DMS 273 treated with DMSO at 0.1 percent for 48 hours (cell line): Measurements from ENCODE around the gene EPHA8.

Experiments used
- DNase-seq: peaks from one replicate; lab custom pipeline; 2025; lab: John Stamatoyannopoulos, UW

Gene EPHA8

DNA sequence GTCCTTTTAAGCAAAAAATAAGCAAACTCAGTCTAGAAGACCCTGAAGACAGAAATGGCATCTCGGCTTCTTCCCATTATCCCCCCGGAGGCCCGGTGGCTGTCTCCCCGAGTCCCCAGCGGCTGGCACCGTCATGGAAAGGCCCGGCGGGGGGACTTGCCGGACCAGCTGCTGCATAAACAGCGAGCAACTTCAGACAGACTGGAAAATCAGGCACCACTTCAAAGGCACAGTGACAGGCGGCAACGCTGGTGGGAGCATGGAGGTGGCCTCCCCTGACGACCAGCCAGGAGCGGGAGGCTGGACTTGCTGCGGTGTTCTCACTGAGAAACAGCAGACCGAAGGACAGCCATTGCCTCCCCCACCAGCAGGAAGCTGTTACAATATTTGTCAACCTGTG, 54.8 kb downstream of the EPHA8 start:
- no peak for DNase-seq

GRCh38 chr1:22619252-22619651, 56.0 kb downstream of the EPHA8 start:
- DNase-seq: no peak

- DNase-seq: no peak
Measured at GRCh38 chr1:22619798-22620197, 56.5 kb downstream of the EPHA8 start.

- DNase-seq: no peak
Measured at GRCh38 chr1:22621761-22622160, 58.5 kb downstream of the EPHA8 start.

DNA sequence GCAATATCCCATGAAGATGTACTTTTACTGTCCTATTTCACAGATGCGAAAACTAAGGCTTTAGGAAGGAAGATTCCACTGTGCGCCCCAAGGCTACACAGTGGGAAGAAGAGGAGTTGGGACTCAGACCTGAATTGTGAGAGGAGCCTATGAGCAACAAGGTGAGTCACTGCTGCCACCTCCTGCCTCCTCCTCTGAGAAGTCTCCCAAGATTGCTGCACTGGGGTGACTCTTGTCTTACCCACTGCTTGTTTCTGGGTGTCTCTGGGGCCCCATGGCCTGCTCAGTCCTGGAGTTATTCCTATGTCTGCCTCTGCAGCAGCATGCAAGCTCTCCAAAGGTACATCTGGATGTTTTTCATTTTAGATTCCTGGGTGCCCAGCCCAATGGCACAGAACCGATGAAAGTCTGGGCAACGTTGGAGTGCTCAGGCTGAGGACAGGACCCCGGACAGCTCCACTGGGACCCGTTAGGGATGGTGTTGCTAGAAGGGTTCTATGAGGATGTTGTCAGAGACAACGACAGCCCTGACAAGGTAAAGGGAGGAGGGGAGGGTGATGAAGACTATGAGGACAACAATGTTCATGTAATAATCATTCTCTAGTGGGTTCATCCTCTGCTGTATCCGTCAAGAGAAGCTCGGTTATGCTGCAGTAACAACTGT, 62.1 kb downstream of the EPHA8 start:
- DNase-seq: no peak

DNA sequence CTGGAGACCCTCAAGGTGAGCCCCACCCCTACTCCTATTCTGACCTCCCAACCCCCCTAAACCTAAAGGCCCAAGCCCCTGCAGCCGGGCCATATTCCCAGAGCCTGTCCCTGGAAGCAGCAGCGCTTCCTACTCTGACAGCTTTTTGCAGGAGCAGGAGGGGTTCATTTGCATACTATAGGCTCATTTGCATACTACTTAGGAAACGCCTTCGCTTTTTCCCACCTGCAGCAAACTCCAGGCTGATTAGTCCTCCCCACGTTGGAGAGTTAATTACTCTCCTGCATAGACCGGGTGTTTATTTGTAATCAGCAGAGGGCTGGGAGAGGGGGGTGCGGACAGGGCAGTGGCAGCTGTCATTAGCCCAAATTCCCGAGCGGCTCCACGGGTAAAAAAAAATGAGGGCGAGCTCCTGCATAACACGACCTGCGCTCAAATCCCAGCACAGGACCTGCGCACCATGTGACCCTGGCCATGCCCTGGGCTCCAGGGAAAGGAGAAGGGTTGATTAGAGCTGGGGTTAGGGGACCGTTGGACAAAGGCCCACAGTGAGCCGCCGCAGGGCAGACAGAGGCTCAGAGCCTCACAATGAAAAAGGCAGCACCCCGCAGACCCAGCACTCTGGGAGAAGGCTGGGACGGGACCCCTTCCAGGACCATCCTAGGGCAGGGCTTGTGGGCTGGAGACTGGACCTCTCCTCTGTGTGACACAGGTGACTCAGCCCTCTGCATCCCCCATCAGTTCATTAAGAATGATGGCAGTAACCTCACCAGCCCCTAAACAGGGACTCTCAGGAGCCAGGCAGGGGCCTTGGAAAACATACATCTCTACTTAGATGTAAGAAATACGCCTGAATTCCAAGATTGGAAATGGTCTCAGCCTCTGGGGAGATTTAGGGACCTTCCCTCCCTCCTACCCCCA, 63.2 kb downstream of the EPHA8 start:
- no peak for DNase-seq

DNA sequence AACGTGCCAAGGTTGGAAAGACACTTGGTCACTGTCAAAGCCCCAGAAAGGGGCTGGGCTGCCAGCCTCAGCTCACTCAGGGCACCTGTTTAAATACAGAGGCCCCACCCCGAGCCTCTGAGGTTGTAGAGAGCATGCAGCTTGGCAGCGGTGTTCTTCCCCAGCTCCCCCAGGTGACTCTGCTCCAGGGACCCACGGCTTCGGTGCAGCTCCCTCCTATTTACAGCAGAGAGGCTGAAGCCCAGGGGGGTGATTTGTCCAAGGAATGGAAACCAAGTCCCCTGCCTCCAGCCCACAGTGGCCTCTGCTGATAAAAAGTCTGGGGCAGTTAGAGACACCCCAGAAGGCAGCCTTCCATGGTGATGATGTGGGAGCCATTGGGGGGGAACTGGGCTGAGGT, 64.0 kb downstream of the EPHA8 start:
- DNase-seq: no peak

DNA sequence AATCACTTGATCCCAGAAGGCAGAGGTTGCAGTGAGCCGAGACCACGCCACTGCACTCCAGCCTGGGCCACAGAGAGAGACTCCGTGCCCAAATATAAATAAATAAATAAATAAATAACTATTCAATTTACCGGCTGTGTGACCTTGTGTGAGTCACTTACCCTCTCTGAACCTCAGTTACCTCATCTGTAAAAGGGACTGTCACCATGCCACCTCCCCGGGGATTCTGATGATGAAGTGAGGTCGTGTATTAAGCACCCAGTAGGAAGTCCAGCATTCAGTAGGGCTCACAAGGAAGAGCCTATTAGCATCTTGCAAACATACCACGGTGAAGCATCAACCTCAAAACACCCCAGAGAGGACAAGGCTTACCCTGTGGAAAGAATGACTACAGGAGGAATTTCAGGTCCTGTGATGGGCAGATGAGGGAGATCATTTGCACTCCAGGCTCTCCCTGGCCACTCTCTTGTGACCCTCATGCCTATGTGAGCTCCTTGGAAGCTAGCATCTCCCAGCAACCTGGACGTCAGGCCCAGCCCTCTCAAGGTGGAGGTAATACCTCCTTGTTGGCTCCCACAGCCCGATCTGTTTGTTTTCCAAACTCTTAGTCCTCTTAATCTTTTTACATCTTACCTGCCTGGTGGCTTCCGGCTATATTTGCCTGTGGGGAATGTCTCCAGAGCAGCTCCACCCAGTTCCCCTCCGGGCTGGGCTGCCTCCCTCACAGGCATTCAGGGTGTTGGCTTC, 65.6 kb downstream of the EPHA8 start:
- no peak for DNase-seq

DNA sequence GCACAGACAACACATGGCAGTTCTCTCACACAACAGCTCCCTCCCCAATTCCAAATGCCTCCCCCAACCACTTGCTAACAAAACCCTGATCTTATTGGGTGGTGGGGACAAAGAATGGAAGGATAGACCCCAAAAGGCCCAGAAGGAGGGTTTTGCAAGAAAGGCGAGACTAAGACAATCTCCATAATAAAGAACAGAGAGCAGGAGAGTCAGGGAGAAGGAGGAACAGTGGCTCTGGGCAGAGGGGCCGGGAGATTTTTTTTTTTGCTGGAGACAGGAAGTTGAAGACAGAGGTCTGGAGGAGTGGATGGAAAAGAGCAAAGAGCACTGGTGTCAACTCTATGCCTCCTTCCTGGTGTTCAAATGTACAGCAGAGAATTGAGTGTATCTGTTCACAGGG, 66.6 kb downstream of the EPHA8 start:
- DNase-seq: no peak

- no peak for DNase-seq
Measured at GRCh38 chr1:22633697-22634463, 70.6 kb downstream of the EPHA8 start.

DNA sequence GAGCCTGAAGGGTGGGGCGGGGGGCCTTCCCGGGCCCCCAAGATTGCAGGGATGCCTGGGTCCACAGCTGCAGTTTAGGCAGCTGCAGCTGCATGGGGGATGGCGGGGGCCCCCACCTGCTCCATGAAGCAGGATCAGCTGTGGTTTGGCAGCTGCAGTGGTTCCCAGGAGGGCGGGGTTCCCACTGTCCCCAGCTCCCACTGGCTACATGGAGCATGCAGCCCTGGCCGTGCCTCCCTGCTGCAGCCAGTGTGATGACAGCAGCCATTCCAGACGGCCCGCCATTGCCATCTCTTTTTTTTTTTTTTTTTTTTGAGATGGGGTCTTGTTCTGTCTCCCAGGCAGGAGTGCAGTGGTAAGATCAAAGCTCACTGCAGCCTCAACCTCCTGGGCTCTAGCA, 72.1 kb downstream of the EPHA8 start:
- DNase-seq: no peak

DNA sequence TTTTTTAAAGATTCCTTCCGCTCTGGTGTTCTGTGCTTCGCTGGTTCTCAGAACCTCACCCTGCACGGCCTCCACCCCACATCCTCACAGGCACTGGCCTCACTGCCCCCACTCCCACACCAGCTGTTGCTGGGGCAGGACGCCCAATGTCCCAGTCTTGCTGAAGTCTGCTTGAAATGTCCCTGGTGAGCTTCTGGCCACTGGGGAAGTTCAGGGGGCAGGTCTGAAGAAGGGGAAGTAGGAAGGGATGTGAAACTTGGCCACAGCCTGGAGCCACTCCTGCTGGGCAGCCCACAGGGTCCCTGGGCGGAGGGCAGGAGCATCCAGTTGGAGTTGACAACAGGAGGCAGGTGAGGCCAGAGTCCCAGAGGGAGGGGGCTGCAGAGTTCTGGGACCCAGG, 73.1 kb downstream of the EPHA8 start, which contains the start of gene C1QA:
Gene C1QA, plus strand, starts transcription at position 276 of the 400 bp plus-strand sequence. CDS start 989 bp downstream, outside the sequence.
- DNase-seq: no peak

DNA sequence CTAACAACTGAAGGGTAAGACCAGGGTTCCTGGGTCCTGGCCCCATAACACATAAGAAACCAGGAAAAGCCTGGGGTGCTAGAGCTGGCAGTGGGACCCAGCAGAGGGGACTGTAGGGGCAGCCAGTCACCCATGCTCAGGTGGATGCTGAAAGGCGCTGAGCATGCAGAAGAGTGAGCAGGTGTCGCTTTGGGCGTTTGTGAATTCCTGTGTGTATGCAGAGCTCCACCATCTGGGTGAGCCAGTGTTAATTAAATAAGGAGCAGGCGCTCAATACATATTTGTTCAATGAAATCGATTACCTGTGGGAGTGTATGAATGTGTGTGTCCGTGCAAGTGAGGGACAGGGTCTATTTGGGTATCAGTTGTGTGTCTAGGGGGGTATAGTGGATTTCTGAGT, 73.6 kb downstream of the EPHA8 start:
- no peak for DNase-seq

DNA sequence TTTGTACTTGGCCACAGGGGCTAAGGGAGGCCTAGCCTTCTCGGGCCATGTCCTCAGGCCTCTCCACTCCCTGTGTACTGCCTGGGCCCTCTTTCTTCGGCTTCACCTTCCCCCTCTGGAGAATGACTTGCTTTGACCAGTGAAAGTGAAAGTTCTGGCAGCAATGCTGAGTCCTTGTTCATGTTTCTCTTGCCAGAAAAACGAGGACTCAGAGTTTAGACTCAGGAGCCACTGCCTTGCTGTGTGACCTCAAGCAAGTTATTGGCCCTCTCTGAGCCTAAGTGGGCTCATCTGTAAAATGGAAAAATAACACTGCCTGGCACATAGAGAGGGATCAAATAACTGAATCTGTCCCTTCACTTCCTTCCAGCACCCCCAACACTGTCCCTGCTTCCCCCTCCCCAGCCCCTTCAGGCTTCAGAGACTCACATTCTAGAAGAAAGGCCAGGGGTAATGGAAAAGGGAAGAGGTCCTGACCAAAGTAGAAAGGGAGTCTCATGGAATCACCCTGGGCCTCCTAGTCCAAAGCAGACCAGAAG, 74.7 kb downstream of the EPHA8 start:
- DNase-seq: no peak

DNA sequence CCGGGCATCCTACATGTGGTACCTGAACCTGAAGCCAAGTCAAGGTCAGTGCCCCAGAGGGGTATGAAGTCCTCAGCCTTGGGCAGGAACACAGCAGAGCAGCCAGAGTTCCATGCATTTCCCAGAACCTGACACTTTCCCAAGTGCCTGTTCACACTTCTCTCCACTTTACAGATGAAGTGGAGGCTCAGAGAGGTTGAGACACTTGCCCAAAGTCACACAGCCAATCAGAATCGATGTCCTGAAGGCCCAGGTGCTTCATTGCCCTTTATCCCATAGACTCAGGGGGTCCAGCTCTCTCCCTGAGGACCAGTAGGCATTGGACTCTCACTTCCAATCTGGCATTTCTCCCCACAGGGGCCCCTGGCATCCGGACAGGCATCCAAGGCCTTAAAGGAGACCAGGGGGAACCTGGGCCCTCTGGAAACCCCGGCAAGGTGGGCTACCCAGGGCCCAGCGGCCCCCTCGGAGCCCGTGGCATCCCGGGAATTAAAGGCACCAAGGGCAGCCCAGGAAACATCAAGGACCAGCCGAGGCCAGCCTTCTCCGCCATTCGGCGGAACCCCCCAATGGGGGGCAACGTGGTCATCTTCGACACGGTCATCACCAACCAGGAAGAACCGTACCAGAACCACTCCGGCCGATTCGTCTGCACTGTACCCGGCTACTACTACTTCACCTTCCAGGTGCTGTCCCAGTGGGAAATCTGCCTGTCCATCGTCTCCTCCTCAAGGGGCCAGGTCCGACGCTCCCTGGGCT, 75.4 kb downstream of the EPHA8 start:
- DNase-seq: no peak

GRCh38 chr1:22639286-22639685, 76.0 kb downstream of the EPHA8 start:
- DNase-seq: peak; percentile 25

GRCh38 chr1:22641247-22641646, 78.0 kb downstream of the EPHA8 start:
- DNase-seq: no peak

DNA sequence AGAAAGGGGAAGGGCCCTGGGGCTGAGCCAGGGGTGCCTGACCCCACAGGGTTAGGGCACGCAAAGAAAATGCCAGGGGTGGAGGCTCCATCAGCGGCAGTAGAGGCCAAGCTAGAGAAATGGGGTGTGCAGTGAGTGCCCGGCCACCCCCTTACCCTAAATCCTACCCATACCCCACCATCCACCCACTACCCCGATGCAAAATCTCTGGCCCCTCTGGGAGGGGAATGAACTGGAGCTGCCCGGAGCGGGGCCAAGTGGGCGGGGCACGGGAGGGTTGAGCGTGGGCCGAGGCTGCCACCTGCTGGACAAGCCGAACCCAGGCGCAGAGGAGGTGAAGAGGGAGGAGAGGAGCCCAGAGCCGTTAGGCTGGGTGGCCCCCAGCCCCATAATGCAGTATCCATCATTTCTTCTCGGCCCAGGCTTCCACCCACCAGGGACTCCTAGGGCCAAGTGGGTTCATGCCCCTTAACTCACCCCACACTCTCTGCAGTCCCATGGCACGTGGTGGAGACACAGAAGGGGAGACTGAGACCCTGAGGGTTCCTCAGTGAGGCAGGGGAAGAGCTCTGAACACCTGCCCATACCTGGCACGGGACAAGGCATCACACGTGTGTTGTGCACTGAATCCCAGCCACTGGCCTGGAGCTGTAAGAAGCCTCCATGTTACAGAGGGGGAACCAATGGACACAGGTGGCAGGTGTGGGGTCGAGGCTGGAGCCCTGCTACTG, 78.8 kb downstream of the EPHA8 start:
- DNase-seq: no peak

- no peak for DNase-seq
Measured at GRCh38 chr1:22643381-22643780, 80.1 kb downstream of the EPHA8 start, which contains the start of gene C1QC. Gene C1QC (plus strand): TSS chr1:22643633. CDS start chr1:22644024, 391 bp downstream.

- no peak for DNase-seq
Measured at GRCh38 chr1:22643928-22644327, 80.6 kb downstream of the EPHA8 start.
